ENCODE measurements around the gene MAGEA4.

The MAGEA4 gene

DNA sequence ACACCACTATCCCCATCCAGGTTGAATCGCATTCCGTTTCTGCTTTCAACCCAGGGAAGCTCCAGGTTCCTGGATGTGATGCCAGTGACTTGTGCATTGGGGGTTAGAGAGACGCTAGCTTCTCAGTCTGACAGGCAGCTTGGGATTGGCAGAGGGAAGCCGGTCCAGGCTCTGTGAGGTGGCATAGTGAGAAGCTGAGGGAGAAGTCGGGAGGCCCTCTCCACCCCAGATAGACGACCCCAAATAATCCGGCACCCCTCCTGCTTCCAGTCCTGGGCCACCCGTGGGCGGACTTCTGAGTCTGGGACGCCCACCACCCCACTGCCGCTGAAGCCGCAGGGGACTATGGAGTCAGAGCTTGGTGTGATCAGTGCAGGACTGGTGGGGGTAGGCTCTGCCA lies 7.4 kb downstream of the MAGEA4 start:
- Histone ChIP-seq H3K4me1 (ENCODE audit: low read depth, poor library complexity, severe bottlenecking) (no peaks in the 10 kb centered on the region), H3K27me3 (ENCODE audit: insufficient read depth, low read depth) (no peaks in the 10 kb centered on the region), H3K79me2 (ENCODE audit: insufficient read depth, low read depth) (no peaks in the 10 kb centered on the region), H3K9ac (no peak overlapping the region), H3K36me3 (ENCODE audit: insufficient read depth) (no peaks in the 10 kb centered on the region), H3K4me3 (IDR thresholded peaks at IDR 0.05; ENCODE audit: insufficient read depth, low read depth, low read length) (no peak overlapping the region), H3K27ac (no peak overlapping the region), H4K20me1 (ENCODE audit: insufficient read depth) (no peaks in the 10 kb centered on the region), H3K4me2 (no peak overlapping the region), H2AFZ (ENCODE audit: low read depth) (no peak overlapping the region)
- TF ChIP-seq, protein P1, sequence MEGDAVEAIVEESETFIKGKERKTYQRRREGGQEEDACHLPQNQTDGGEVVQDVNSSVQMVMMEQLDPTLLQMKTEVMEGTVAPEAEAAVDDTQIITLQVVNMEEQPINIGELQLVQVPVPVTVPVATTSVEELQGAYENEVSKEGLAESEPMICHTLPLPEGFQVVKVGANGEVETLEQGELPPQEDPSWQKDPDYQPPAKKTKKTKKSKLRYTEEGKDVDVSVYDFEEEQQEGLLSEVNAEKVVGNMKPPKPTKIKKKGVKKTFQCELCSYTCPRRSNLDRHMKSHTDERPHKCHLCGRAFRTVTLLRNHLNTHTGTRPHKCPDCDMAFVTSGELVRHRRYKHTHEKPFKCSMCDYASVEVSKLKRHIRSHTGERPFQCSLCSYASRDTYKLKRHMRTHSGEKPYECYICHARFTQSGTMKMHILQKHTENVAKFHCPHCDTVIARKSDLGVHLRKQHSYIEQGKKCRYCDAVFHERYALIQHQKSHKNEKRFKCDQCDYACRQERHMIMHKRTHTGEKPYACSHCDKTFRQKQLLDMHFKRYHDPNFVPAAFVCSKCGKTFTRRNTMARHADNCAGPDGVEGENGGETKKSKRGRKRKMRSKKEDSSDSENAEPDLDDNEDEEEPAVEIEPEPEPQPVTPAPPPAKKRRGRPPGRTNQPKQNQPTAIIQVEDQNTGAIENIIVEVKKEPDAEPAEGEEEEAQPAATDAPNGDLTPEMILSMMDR (conservative IDR thresholded peaks at IDR 0.05; ENCODE audit: low read depth, low read length), result no peak

DNA sequence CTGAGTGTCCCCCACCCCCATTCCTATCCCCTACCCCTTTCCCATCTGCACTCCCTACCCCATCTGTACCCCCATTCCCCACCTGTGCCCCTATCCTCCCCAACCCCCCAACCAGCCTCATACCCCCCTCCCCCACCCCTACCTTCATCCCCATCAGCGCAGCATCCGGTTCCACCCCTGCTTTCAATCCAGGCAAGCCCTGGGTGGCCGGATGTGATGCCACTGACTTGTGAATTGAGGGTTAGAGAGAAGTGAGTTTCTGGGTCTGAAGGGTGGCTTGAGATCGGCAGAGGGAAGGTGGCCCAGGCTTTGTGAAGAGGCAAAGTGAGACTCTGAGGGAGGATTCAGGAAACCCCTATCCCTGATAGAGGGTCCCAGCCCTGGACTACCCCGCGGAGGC lies 7.8 kb downstream of the MAGEA4 start:
- H3K36me3 ChIP-seq (ENCODE audit: insufficient read depth), result no peaks in the 10 kb centered on the region
- H3K9ac ChIP-seq, result no peak overlapping the region
- H3K27ac ChIP-seq, result no peak overlapping the region
- no peaks in the 10 kb centered on the region for H3K79me2 ChIP-seq (ENCODE audit: insufficient read depth, low read depth)
- no peak overlapping the region for H3K4me3 ChIP-seq (IDR thresholded peaks at IDR 0.05; ENCODE audit: insufficient read depth, low read depth, low read length)
- no peak overlapping the region for H3K4me2 ChIP-seq
- H3K27me3 ChIP-seq (ENCODE audit: insufficient read depth, low read depth), result no peaks in the 10 kb centered on the region
- no peaks in the 10 kb centered on the region for H3K4me1 ChIP-seq (ENCODE audit: low read depth, poor library complexity, severe bottlenecking)
- H4K20me1 ChIP-seq (ENCODE audit: insufficient read depth), result no peaks in the 10 kb centered on the region
- no peak overlapping the region for H2AFZ ChIP-seq (ENCODE audit: low read depth)
- TF ChIP-seq, protein P1 (conservative IDR thresholded peaks at IDR 0.05; ENCODE audit: low read depth, low read length), result no peak

DNA sequence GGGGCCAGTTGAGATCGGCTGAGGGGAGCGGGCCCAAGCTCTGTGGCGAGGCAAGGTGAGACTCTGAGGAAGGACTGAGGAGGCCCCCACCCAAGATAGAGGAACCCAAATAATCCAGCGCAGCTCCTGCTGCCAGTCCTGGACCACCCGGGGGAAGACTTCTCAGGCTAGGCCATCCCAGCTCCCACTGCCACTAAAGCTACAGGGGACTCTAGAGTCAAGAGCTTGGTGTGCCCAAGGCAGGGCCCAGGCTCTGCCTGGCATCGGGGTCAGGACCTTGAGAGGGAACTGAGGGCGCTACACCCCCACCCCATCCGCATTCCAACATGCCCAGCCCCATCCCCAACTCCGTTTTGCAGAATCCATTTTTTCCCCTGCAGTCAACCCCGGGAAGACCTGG lies 8.6 kb downstream of the MAGEA4 start:
- Histone ChIP-seq H2AFZ (ENCODE audit: low read depth) (no peak overlapping the region), H4K20me1 (ENCODE audit: insufficient read depth) (no peaks in the 10 kb centered on the region), H3K4me3 (IDR thresholded peaks at IDR 0.05; ENCODE audit: insufficient read depth, low read depth, low read length) (no peak overlapping the region), H3K4me2 (no peak overlapping the region), H3K79me2 (ENCODE audit: insufficient read depth, low read depth) (no peaks in the 10 kb centered on the region), H3K4me1 (ENCODE audit: low read depth, poor library complexity, severe bottlenecking) (no peaks in the 10 kb centered on the region), H3K9ac (no peak overlapping the region), H3K27ac (no peak overlapping the region), H3K36me3 (ENCODE audit: insufficient read depth) (no peaks in the 10 kb centered on the region), H3K27me3 (ENCODE audit: insufficient read depth, low read depth) (no peaks in the 10 kb centered on the region)
- TF ChIP-seq, protein P1 (conservative IDR thresholded peaks at IDR 0.05; ENCODE audit: low read depth, low read length), result no peak

DNA sequence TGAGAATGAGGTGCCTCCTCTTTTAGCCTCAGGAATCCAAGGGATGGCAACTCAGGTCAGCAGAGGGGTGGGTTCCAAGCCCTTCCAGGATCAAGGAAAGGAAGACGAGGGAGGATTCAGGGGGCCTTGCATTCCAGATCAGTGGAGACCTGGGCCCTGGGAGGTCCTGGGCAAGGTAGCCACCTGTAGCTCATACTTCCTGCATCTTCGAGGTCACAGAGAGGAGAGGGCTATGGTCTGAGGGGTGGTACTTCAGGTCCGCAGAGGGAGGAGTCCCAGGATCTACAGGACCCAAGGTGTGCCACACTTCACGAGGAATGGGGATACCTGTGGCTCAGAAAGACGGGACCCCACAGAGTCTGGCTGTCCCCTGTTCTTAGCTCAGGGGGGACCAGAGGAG lies 9.2 kb downstream of the MAGEA4 start:
- H3K4me3 ChIP-seq (IDR thresholded peaks at IDR 0.05; ENCODE audit: insufficient read depth, low read depth, low read length), result no peak overlapping the region
- no peaks in the 10 kb centered on the region for H3K36me3 ChIP-seq (ENCODE audit: insufficient read depth)
- no peaks in the 10 kb centered on the region for H3K4me1 ChIP-seq (ENCODE audit: low read depth, poor library complexity, severe bottlenecking)
- no peak overlapping the region for H3K9ac ChIP-seq
- no peak overlapping the region for H2AFZ ChIP-seq (ENCODE audit: low read depth)
- no peaks in the 10 kb centered on the region for H3K79me2 ChIP-seq (ENCODE audit: insufficient read depth, low read depth)
- no peaks in the 10 kb centered on the region for H3K27me3 ChIP-seq (ENCODE audit: insufficient read depth, low read depth)
- TF ChIP-seq, protein P1 (conservative IDR thresholded peaks at IDR 0.05; ENCODE audit: low read depth, low read length), result no peak
- H4K20me1 ChIP-seq (ENCODE audit: insufficient read depth), result no peaks in the 10 kb centered on the region
- H3K4me2 ChIP-seq, result no peak overlapping the region
- no peak overlapping the region for H3K27ac ChIP-seq

DNA sequence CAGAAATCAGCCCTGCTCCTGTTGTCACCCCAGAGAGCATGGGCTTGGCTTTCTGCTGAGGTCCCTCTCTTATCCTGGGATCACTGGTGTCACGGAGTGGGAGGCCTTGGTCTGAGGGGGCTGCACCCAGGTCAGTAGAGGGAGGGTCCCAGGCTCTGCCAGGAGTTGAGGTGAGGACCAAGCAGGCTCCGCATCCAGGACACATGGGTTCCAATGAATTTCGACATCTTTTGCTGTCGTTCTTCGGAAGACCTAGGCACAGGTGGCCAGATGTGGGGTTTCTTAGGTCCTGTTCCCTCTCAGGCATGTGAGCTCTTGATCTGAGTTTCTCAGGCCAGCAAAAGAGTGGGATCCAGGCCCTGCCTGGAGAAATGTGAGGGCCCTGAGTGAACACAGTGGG lies 10.0 kb downstream of the MAGEA4 start:
- no peaks in the 10 kb centered on the region for H4K20me1 ChIP-seq (ENCODE audit: insufficient read depth)
- no peak overlapping the region for H3K9ac ChIP-seq
- no peak overlapping the region for H3K4me2 ChIP-seq
- H3K36me3 ChIP-seq (ENCODE audit: insufficient read depth), result no peaks in the 10 kb centered on the region
- no peak overlapping the region for H3K27ac ChIP-seq
- no peak overlapping the region for H3K4me3 ChIP-seq (IDR thresholded peaks at IDR 0.05; ENCODE audit: insufficient read depth, low read depth, low read length)
- no peak overlapping the region for H2AFZ ChIP-seq (ENCODE audit: low read depth)
- H3K27me3 ChIP-seq (ENCODE audit: insufficient read depth, low read depth), result no peaks in the 10 kb centered on the region
- TF ChIP-seq, protein P1 (conservative IDR thresholded peaks at IDR 0.05; ENCODE audit: low read depth, low read length), result no peak
- H3K79me2 ChIP-seq (ENCODE audit: insufficient read depth, low read depth), result no peaks in the 10 kb centered on the region
- no peaks in the 10 kb centered on the region for H3K4me1 ChIP-seq (ENCODE audit: low read depth, poor library complexity, severe bottlenecking)
